ENCODE results near the gene UBA3.

UBA3 gene

GRCh38 chr3:69052472-69052898 is 27.7 kb downstream of the UBA3 start:
- Histone ChIP-seq H3K79me2 (ENCODE audit: control insufficient read depth, low read length) (peaks cover 44% of the 10 kb centered on the region), H3K4me1 (ENCODE audit: control insufficient read depth, low read length) (peaks cover 17% of the 10 kb centered on the region), H3K27me3 (ENCODE audit: control insufficient read depth, low read length) (no peaks in the 10 kb centered on the region), H3F3A (ENCODE audit: control insufficient read depth, insufficient read depth) (peaks cover 20% of the 10 kb centered on the region; the same call in 1 of the 2 replicates), H3K9me2 (replicated peaks; ENCODE audit: control insufficient read depth, low read length) (no peaks in the 10 kb centered on the region), H3K27ac (ENCODE audit: low read depth, low read length) (peak overlapping the region; percentile 48), H3K4me3 (ENCODE audit: low read length) (peak overlapping the region; percentile 93), H3K9me3 (ENCODE audit: control insufficient read depth, insufficient read depth, low read length) (no peaks in the 10 kb centered on the region), H3K36me3 (ENCODE audit: control insufficient read depth, low read length) (peaks cover 66% of the 10 kb centered on the region), H3K4me2 (ENCODE audit: low read length) (peak overlapping the region; percentile 72), H4K20me1 (ENCODE audit: control insufficient read depth, insufficient read depth, low read depth, low read length) (no peaks in the 10 kb centered on the region)
- TF ChIP-seq, protein P1, sequence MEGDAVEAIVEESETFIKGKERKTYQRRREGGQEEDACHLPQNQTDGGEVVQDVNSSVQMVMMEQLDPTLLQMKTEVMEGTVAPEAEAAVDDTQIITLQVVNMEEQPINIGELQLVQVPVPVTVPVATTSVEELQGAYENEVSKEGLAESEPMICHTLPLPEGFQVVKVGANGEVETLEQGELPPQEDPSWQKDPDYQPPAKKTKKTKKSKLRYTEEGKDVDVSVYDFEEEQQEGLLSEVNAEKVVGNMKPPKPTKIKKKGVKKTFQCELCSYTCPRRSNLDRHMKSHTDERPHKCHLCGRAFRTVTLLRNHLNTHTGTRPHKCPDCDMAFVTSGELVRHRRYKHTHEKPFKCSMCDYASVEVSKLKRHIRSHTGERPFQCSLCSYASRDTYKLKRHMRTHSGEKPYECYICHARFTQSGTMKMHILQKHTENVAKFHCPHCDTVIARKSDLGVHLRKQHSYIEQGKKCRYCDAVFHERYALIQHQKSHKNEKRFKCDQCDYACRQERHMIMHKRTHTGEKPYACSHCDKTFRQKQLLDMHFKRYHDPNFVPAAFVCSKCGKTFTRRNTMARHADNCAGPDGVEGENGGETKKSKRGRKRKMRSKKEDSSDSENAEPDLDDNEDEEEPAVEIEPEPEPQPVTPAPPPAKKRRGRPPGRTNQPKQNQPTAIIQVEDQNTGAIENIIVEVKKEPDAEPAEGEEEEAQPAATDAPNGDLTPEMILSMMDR (IDR thresholded peaks at IDR 0.05; ENCODE audit: low read depth, low read length, poor library complexity, severe bottlenecking): no peak
- TF ChIP-seq EZH2phosphoT487 (IDR thresholded peaks at IDR 0.05; ENCODE audit: borderline replicate concordance, low read length): no peak

GRCh38 chr3:69051756-69052471 is 28.3 kb downstream of the UBA3 start, which contains the start of gene TMF1:
TMF1 (minus strand) TSS chr3:69052333; CDS start chr3:69052086, 247 bp downstream.
- H3K27ac ChIP-seq (ENCODE audit: low read depth, low read length): peak within 1 kb of the TSS; percentile 58
- H3K79me2 ChIP-seq (ENCODE audit: control insufficient read depth, low read length): peaks cover 48% of the 10 kb centered on the region
- H3K36me3 ChIP-seq (ENCODE audit: control insufficient read depth, low read length): peaks cover 66% of the 10 kb centered on the region
- H4K20me1 ChIP-seq (ENCODE audit: control insufficient read depth, insufficient read depth, low read depth, low read length): no peaks in the 10 kb centered on the region
- no peaks in the 10 kb centered on the region for H3K27me3 ChIP-seq (ENCODE audit: control insufficient read depth, low read length)
- peak within 1 kb of the TSS; percentile 93 for H3K4me3 ChIP-seq (ENCODE audit: low read length)
- no peaks in the 10 kb centered on the region for H3K9me2 ChIP-seq (replicated peaks; ENCODE audit: control insufficient read depth, low read length)
- peaks cover 18% of the 10 kb centered on the region; the same call in 1 of the 2 replicates for H3F3A ChIP-seq (ENCODE audit: control insufficient read depth, insufficient read depth)
- peaks cover 17% of the 10 kb centered on the region for H3K4me1 ChIP-seq (ENCODE audit: control insufficient read depth, low read length)
- H3K4me2 ChIP-seq (ENCODE audit: low read length): peak within 1 kb of the TSS; percentile 72
- no peaks in the 10 kb centered on the region for H3K9me3 ChIP-seq (ENCODE audit: control insufficient read depth, insufficient read depth, low read length)
- TF ChIP-seq EZH2phosphoT487 (IDR thresholded peaks at IDR 0.05; ENCODE audit: borderline replicate concordance, low read length): no peak
- TF ChIP-seq, protein P1 (IDR thresholded peaks at IDR 0.05; ENCODE audit: low read depth, low read length, poor library complexity, severe bottlenecking): no peak

DNA sequence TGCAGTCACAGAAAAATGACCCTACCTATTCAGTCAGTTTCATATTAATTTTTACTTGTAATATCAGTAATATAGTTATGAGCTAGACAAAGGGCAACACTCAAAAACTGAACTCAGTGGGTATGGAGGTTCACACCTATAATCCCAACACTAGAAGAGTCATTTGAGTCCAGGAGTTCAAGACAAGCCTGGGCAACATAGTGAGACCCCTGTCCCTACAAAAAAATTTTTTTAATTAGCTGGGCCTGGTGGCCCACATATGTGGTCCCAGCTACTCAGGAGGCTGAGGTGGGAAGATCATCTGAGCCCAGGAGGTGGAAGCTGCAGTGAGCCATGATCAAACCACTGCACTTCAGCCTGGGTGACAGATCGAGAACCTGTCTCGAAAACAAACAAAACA is 31.2 kb downstream of the UBA3 start:
- Histone ChIP-seq H3K9me3 (ENCODE audit: control insufficient read depth, insufficient read depth, low read length) (no peaks in the 10 kb centered on the region), H3K4me2 (ENCODE audit: low read length) (peak overlapping the region; percentile 9; the same call in 1 of the 2 replicates)

More for the DNA sequence above, 31.2 kb downstream of the UBA3 start:
- Histone ChIP-seq H4K20me1 (ENCODE audit: control insufficient read depth, insufficient read depth, low read depth, low read length) (no peaks in the 10 kb centered on the region), H3K4me3 (ENCODE audit: low read length) (no peak overlapping the region), H3K36me3 (ENCODE audit: control insufficient read depth, low read length) (peaks cover 62% of the 10 kb centered on the region), H3K4me1 (ENCODE audit: control insufficient read depth, low read length) (peaks cover 17% of the 10 kb centered on the region), H3K27me3 (ENCODE audit: control insufficient read depth, low read length) (no peaks in the 10 kb centered on the region), H3F3A (ENCODE audit: control insufficient read depth, insufficient read depth) (peaks cover 9% of the 10 kb centered on the region; the same call in 1 of the 2 replicates), H3K27ac (ENCODE audit: low read depth, low read length) (no peak overlapping the region), H3K9me2 (replicated peaks; ENCODE audit: control insufficient read depth, low read length) (no peaks in the 10 kb centered on the region), H3K79me2 (ENCODE audit: control insufficient read depth, low read length) (peaks cover 52% of the 10 kb centered on the region)
- TF ChIP-seq, protein P1 (IDR thresholded peaks at IDR 0.05; ENCODE audit: low read depth, low read length, poor library complexity, severe bottlenecking): no peak
